Measurements from ENCODE around the gene GCK.

The GCK gene

DNA sequence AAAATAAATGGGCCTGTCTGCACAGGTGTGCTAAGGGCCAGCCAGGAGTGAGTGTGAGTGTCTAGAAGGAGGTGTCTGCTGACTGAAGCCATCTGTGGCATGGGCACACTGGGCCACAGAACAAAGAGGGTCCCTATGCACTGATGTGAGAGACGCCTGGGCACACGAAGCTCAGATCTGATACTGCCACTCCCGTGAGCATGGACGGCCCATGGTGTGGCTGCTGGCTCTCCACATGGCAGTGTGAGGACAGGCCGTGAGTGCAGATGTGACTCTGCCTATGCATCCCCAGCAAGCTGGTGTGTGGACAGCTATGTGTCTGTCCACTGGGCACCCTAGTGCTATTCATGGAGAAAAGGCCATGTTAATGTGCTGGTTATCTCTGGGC, 35.3 kb downstream of the GCK start:
- H3K27ac ChIP-seq (ENCODE audit: low read depth, low read length), result no peak overlapping the region
- no peak overlapping the region for H3K4me3 ChIP-seq (ENCODE audit: low read length)
- peaks cover 10% of the 10 kb centered on the region for H3K27me3 ChIP-seq (ENCODE audit: control insufficient read depth, low read length)
- no peaks in the 10 kb centered on the region for H3K36me3 ChIP-seq (ENCODE audit: control insufficient read depth, low read length)
- H3K4me1 ChIP-seq (ENCODE audit: control insufficient read depth, low read length), result no peaks in the 10 kb centered on the region
- H3K9me3 ChIP-seq (ENCODE audit: control insufficient read depth, insufficient read depth, low read length), result no peaks in the 10 kb centered on the region
- no peaks in the 10 kb centered on the region for H3F3A ChIP-seq (ENCODE audit: control insufficient read depth, insufficient read depth)
- TF ChIP-seq CTCF (IDR thresholded peaks at IDR 0.05; ENCODE audit: low read depth, low read length, poor library complexity, severe bottlenecking), result no peak
- no peaks in the 10 kb centered on the region for H4K20me1 ChIP-seq (ENCODE audit: control insufficient read depth, insufficient read depth, low read depth, low read length)
- no peaks in the 10 kb centered on the region for H3K79me2 ChIP-seq (ENCODE audit: control insufficient read depth, low read length)
- H3K4me2 ChIP-seq (ENCODE audit: low read length), result no peak overlapping the region
- no peaks in the 10 kb centered on the region for H3K9me2 ChIP-seq (replicated peaks; ENCODE audit: control insufficient read depth, low read length)

DNA sequence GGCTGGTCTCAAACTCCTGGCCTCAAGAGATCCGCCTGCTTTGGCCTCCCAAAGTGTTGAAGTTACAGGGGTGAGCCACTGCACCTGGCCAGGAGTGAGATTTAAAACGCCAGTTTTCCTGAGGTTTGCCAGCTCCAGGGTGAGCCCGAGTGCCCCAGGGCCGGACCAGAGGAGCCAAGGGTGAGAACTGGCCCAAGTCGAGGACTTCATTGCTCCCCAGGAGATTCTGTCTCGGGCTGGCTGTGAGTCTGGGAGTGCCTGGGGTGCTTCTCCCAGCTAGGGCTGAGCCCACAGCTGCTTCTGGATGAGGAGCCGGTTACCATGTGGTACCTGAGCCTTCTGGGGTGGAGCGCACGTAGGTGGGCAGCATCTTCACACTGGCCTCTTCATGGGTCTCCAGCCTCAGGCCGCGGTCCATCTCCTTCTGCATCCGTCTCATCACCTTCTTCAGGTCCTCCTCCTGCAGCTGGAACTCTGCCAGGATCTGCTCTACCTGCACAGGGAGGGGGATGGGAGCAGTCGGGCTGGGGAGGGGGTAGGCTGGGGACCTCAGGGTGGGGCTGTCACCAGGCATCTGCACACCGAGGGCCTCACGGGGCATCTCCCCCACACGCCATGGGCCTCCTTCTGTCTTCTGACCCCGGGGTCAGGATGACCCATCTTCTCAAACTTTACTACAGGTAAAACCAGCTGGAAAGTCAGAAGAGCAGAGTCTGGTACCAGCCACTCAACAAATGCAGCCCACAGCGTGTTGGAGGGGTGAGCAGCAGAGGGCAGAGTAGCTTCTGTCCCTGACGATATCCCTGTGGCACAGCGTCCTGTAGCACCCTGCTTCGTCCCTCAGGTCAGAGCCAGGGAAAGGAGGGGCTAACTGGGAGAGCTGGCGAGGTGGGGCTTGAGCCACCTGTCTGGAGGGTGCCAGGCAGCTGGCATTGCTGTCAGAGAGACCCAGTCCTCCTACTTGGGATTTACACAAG, 36.0 kb downstream of the GCK start:
- no peaks in the 10 kb centered on the region for H4K20me1 ChIP-seq (ENCODE audit: control insufficient read depth, insufficient read depth, low read depth, low read length)
- H3K79me2 ChIP-seq (ENCODE audit: control insufficient read depth, low read length), result no peaks in the 10 kb centered on the region
- H3K4me2 ChIP-seq (ENCODE audit: low read length), result no peak overlapping the region
- H3K27ac ChIP-seq (ENCODE audit: low read depth, low read length), result no peak overlapping the region
- no peaks in the 10 kb centered on the region for H3K4me1 ChIP-seq (ENCODE audit: control insufficient read depth, low read length)
- H3F3A ChIP-seq (ENCODE audit: control insufficient read depth, insufficient read depth), result no peaks in the 10 kb centered on the region
- H3K9me3 ChIP-seq (ENCODE audit: control insufficient read depth, insufficient read depth, low read length), result no peaks in the 10 kb centered on the region
- TF ChIP-seq CTCF (IDR thresholded peaks at IDR 0.05; ENCODE audit: low read depth, low read length, poor library complexity, severe bottlenecking) (no peak), EZH2phosphoT487 (IDR thresholded peaks at IDR 0.05; ENCODE audit: borderline replicate concordance, low read length) (no peak)
- no peaks in the 10 kb centered on the region for H3K36me3 ChIP-seq (ENCODE audit: control insufficient read depth, low read length)
- no peaks in the 10 kb centered on the region for H3K9me2 ChIP-seq (replicated peaks; ENCODE audit: control insufficient read depth, low read length)
- H3K27me3 ChIP-seq (ENCODE audit: control insufficient read depth, low read length), result peaks cover 10% of the 10 kb centered on the region
- H3K4me3 ChIP-seq (ENCODE audit: low read length), result no peak overlapping the region

GRCh38 chr7:44151956-44152355, 37.3 kb downstream of the GCK start:
- H3F3A ChIP-seq (ENCODE audit: control insufficient read depth, insufficient read depth), result no peaks in the 10 kb centered on the region
- H4K20me1 ChIP-seq (ENCODE audit: control insufficient read depth, insufficient read depth, low read depth, low read length), result no peaks in the 10 kb centered on the region
- TF ChIP-seq EZH2phosphoT487 (IDR thresholded peaks at IDR 0.05; ENCODE audit: borderline replicate concordance, low read length) (no peak), CTCF (IDR thresholded peaks at IDR 0.05; ENCODE audit: low read depth, low read length, poor library complexity, severe bottlenecking) (no peak)
- no peaks in the 10 kb centered on the region for H3K9me3 ChIP-seq (ENCODE audit: control insufficient read depth, insufficient read depth, low read length)
- no peak overlapping the region for H3K4me3 ChIP-seq (ENCODE audit: low read length)
- H3K79me2 ChIP-seq (ENCODE audit: control insufficient read depth, low read length), result no peaks in the 10 kb centered on the region
- no peak overlapping the region for H3K27ac ChIP-seq (ENCODE audit: low read depth, low read length)
- H3K4me1 ChIP-seq (ENCODE audit: control insufficient read depth, low read length), result no peaks in the 10 kb centered on the region
- no peak overlapping the region for H3K4me2 ChIP-seq (ENCODE audit: low read length)
- H3K9me2 ChIP-seq (replicated peaks; ENCODE audit: control insufficient read depth, low read length), result no peaks in the 10 kb centered on the region
- peaks cover 6% of the 10 kb centered on the region for H3K27me3 ChIP-seq (ENCODE audit: control insufficient read depth, low read length)
- no peaks in the 10 kb centered on the region for H3K36me3 ChIP-seq (ENCODE audit: control insufficient read depth, low read length)
